Measurements from ENCODE around the gene ZNF574.

GRCh38 chr19:42089772-42090171 is 13.8 kb downstream of the ZNF574 start:
- TF ChIP-seq EP300 (IDR thresholded peaks at IDR 0.05) (no peak), CTCF (IDR thresholded peaks at IDR 0.05) (no peak), POLR2AphosphoS5 (IDR thresholded peaks at IDR 0.05) (no peak)
